Ovary (tissue), 3 donors: Measurements from ENCODE around the gene DUSP22.

ENCODE experiments used
- POLR2A ChIP-seq: fragments of 450-650 bp; IDR thresholded peaks from one replicate; pipeline ENCODE4 v1.6.1; 2017; ENCODE audit warnings: antibody characterized with exemption, mild to moderate bottlenecking, moderate library complexity
- TF ChIP-seq, protein P1 (sequence below), 3 donors: fragments of 450-650 bp in 2 of 3; fragments of 200-600 bp in 1 of 3; IDR thresholded peaks; one replicate each; pipeline versions ENCODE4 v1.5.1 to v1.8.0; 2016 to 2022; ENCODE audit warnings: antibody characterized with exemption in 3 of 3, mild to moderate bottlenecking in 1 of 3
- donor health status: DM: no; HTN: no; CAD: no.

GRCh38 chr6:390914-391558 is 98.7 kb downstream of the DUSP22 start:
- no peak for TF ChIP-seq POLR2A
- TF ChIP-seq, protein P1, sequence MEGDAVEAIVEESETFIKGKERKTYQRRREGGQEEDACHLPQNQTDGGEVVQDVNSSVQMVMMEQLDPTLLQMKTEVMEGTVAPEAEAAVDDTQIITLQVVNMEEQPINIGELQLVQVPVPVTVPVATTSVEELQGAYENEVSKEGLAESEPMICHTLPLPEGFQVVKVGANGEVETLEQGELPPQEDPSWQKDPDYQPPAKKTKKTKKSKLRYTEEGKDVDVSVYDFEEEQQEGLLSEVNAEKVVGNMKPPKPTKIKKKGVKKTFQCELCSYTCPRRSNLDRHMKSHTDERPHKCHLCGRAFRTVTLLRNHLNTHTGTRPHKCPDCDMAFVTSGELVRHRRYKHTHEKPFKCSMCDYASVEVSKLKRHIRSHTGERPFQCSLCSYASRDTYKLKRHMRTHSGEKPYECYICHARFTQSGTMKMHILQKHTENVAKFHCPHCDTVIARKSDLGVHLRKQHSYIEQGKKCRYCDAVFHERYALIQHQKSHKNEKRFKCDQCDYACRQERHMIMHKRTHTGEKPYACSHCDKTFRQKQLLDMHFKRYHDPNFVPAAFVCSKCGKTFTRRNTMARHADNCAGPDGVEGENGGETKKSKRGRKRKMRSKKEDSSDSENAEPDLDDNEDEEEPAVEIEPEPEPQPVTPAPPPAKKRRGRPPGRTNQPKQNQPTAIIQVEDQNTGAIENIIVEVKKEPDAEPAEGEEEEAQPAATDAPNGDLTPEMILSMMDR (IDR thresholded peaks at IDR 0.05) = no peak
